Renal cortex interstitium (tissue), 11 donors: Measurements from ENCODE around the gene AQP10. TPM values are rescaled to one million over a fixed set of nuclear protein-coding genes. Genes with fewer than 3 reads are reported as not detected.
A peak's percentile ranks its signal among the peaks of the same experiment; 100 is the strongest.
"Not testable (repeated sequence)": the region's sequence is repeated elsewhere in the genome, so short reads cannot be mapped to it uniquely, and the experiment has no call there.

ENCODE experiments used
- DNase-seq, 11 donors: peaks; one replicate each; pipeline ENCODE4 v3.0.0-alpha.2; 2013; ENCODE audit warnings: low read depth in 9 of 11, low spot score in 4 of 11; ENCODE audit errors: extremely low read depth in 1 of 11
- polyA plus RNA-seq, 3 donors: library from polyadenylated mRNA; unstranded; fragments of 120-200 nt; gene quantifications; one replicate each; pipeline ENCODE4 v1.2.1, GENCODE V29; 2013; ENCODE audit not compliant: insufficient read length in 3 of 3

Gene AQP10
- polyA plus RNA-seq, 3 donors, result 0.09 to 0.14 (median 0.09) TPM

DNA sequence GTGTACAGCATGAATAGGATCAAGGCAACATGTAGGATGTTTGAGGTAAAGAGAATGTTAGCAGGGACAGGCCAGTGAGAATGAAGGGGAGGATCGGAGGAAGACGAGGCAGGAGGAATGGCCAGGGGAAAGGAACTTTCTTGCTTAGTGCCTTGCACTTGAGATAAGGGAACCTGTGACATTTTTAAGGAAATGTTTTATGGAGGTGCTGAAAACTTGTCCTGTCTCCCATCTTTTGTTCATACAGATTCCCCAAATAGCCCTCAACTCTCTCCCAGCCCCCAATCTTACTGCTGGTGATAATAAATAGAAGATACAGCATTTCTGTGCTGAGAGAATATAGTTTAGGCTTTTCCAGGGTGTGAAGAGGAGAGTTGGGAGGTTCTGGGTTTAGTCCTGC lies 18.0 kb downstream of the AQP10 start:
- DNase-seq, result no peak

- not testable (repeated sequence) for DNase-seq
Observed at GRCh38 chr1:154341366-154341765, 20.5 kb downstream of the AQP10 start.

- DNase-seq, result no peak
Observed at GRCh38 chr1:154342132-154342531, 21.2 kb downstream of the AQP10 start.

DNA sequence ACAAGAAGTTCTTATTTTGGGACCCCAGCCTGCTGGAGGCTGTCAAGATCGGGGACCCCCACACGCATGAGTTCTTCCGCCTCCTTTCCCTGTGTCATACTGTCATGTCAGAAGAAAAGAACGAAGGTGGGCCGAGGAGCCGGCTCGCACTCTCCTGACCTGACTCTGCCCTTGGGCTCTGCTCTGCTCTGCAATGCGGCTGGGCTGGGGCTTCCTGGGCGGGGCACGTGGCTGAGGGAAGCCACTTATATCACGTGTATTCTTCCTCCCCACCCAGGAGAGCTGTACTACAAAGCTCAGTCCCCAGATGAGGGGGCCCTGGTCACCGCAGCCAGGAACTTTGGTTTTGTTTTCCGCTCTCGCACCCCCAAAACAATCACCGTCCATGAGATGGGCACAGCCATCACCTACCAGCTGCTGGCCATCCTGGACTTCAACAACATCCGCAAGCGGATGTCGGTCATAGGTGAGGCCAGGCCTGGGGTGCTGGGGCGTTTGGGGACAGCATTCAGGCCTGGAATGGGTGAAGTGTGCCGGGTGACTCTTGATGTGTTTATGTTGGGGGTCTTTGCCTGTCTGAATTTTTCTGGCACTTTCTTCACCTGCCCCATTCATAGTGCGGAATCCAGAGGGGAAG lies 22.1 kb downstream of the AQP10 start:
- no peak for DNase-seq

DNA sequence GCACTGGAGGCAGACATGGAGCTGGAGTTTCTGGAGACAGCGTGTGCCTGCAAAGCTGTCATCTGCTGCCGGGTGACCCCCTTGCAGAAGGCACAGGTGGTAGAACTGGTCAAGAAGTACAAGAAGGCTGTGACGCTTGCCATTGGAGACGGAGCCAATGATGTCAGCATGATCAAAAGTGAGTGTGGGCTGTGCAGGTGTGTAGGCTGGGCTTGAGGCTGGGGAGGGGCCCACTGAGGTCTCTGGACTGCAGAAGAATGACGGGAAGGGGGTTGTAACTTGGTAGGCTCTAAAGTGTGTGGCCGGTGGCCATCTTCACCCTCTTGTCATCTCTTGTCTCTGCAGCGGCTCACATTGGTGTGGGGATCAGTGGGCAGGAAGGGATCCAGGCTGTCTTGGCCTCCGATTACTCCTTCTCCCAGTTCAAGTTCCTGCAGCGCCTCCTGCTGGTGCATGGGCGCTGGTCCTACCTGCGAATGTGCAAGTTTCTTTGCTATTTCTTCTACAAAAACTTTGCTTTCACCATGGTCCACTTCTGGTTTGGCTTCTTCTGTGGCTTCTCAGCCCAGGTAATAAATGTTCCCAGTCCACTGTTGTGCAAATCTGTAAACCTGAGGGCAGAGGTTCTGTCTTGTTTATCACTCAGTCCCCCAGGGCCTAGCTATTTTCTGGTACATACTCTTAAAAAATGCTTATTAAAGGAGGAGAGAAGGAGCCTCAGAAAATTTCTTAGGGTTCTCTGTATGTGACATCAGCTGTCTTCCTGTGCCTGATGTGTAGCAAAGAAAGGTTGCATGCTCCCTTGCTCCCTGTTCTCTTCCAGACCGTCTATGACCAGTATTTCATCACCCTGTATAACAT lies 24.3 kb downstream of the AQP10 start:
- no peak for DNase-seq

DNA sequence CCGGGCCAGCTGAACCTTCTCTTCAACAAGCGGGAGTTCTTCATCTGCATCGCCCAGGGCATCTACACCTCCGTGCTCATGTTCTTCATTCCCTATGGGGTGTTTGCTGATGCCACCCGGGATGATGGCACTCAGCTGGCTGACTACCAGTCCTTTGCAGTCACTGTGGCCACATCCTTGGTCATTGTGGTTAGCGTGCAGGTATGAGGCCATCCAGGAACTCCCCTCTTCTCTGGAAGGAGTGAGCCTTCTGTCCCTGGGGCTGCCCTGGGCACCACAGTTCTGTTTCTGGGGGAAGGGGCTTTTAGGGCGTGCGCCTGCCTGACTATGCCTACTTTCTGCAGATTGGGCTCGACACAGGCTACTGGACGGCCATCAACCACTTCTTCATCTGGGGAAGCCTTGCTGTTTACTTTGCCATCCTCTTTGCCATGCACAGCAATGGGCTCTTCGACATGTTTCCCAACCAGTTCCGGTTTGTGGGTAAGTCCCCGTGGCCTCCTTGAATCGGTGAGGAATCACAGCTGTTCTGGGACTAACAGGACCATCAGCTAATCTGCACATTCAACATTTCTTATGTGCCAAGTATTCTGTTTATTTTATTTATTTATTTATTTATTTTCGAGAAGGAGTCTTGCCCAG lies 25.5 kb downstream of the AQP10 start:
- no peak for DNase-seq

DNA sequence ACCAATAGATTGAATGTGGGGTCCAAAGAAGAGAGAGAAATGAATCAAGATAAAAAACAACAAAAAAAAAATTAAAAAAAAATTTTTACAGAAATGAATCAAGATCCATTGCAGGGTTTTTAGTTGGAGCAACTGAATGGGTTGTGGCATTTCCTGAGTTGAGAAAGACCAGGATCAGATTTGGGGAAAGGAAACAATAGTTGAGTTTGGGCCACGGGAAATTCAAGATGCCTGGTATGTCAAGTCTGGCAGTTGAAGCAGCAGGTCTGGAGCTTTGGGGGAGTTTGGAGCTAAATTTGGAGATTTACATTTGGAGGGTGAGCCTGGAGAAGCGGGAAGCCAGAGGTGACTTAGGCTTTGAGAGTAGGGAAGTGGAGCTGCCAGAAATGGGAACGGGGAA lies 27.1 kb downstream of the AQP10 start:
- no peak for DNase-seq

DNA sequence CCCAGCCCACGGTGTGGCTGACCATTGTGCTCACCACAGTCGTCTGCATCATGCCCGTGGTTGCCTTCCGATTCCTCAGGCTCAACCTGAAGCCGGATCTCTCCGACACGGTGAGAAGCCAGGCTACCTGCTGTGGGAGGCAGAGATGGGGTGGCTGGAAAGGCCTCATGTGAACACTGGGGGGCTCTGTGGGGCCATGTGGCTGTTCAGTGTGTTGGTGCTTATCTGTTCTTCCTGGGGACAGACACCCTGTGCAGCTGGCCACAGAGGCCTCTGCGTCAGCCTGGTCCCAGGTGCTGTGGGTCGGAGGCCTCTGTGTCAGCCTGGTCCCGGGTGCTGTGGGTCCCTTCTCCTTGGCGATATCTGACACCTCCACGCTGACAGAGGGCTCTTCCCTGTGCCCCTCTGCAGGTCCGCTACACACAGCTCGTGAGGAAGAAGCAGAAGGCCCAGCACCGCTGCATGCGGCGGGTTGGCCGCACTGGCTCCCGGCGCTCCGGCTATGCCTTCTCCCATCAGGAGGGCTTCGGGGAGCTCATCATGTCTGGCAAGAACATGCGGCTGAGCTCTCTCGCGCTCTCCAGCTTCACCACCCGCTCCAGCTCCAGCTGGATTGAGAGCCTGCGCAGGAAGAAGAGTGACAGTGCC lies 27.7 kb downstream of the AQP10 start:
- no peak for DNase-seq

GRCh38 chr1:154349121-154349520 lies 28.2 kb downstream of the AQP10 start:
- DNase-seq, result no peak

GRCh38 chr1:154350383-154350782 lies 29.5 kb downstream of the AQP10 start:
- DNase-seq, result no peak

- no peak for DNase-seq
Observed at GRCh38 chr1:154351363-154352068, 30.6 kb downstream of the AQP10 start.

DNA sequence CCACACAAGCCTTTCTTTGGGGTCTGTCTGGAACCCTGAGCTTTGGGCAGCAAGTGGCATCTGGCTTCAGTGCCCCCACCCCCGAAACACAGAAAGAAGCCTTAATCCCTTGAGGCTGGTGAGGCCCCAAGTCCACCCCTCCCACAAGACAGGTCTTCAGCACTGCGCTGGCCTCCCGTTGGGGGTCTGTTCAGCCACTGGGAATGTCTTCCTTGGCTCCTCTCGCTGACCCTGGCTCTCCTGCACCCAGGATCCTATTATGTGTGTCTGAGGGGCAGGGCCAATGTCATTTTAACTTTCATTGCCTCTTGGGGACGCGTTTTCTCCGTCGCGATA lies 31.3 kb downstream of the AQP10 start:
- no peak for DNase-seq

GRCh38 chr1:154352581-154353459 lies 31.9 kb downstream of the AQP10 start:
- DNase-seq, result peak in 5 of 11 donors; percentile 17 to 41 (median 35)

DNA sequence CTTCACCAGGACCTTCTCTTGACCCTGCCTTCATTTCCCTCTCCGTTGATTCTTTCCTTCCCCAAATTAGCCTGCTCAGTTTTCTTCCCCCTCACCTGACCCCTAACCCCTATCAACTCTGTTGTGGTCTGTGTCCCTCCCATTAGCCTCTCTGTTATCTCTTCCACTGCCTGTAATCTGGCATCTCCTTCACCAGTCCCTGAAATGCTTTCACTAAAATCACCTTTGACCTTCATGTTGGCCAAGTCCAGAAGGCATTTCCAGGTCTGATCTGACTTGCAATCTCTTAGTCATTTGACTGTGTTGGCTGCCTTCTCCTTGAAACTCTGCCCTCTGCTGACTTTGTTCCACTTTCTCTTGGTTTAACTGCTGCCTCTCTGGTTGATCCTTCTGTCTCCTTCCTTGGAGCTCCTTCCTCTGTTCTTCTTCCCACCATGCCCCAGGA lies 32.6 kb downstream of the AQP10 start:
- DNase-seq, result peak in 1 of 11 donors; percentile 11

DNA sequence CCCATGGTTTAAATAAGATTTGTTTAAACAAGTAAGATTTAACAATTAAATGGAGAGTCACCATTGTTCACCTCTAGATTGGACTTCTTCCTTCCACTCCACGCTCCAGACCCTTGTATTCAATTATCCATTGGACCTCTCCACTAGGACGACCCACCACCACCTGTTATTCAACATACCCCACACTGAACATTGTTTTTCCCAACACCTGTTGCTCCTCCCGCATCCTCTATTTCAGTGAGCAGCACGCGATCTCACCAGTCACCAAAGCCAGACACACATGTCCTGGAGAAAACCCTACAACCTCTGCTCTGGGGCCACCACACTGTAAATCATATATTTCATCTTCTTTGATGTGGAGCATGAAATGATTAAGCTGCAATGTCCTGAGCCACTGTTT lies 33.1 kb downstream of the AQP10 start:
- DNase-seq, result no peak

- DNase-seq, result no peak
Observed at GRCh38 chr1:154358519-154358918, 37.6 kb downstream of the AQP10 start.

DNA sequence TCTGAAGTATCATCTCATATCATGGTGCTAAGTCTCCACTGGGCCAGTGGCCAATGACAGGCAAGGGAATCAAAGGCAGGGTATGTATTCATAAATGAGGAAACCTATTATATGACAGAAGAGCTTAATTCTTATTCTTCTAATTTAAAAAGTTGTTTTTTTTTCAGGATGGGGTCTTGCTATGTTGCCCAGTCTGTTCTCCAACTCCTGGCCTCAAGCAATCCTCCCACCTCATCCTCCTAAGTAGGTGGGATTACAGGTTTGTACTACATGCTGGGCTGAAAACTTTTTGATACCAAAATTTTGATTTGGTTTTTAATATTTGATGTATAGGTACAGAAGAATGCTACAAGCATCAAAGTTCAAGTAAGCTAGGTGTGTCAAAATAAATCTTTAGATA lies 39.4 kb downstream of the AQP10 start:
- no peak for DNase-seq

- DNase-seq, result not testable (repeated sequence)
Observed at GRCh38 chr1:154360881-154361280, 40.0 kb downstream of the AQP10 start.
